Activated B cell treated with CpG ODN at 0.5 μM for 24 hours (primary cell): ENCODE data around the gene OS9. TPM values are rescaled to one million over a fixed set of nuclear protein-coding genes. Genes with fewer than 3 reads are reported as not detected.
"Not testable (repeated sequence)": the region's sequence is repeated elsewhere in the genome, so short reads cannot be mapped to it uniquely, and the experiment has no call there.

Experiments used
- ATAC-seq: fragments of 200-7000 bp; cut with Tn5 transposase; one replicate; pipeline ENCODE4 v1.10.0; 2021; ENCODE audit warnings: low read depth, mild to moderate bottlenecking, moderate library complexity
- CTCF ChIA-PET: fragments of 350-600 bp; sonication (Branson Sonifier 250); formaldehyde crosslinking; loops from one replicate; lab custom pipeline; 2021; ENCODE audit warnings: antibody characterized with exemption; lab: Charles Lee
- POLR2A ChIA-PET: fragments of 350-600 bp; sonication (Branson Sonifier 250); formaldehyde crosslinking; loops from one replicate; lab custom pipeline; 2021; ENCODE audit warnings: antibody characterized with exemption; lab: Charles Lee
- DNase-seq: peaks from one replicate; pipeline ENCODE4 v3.0.0; 2022
- H3K27ac Mint-ChIP-seq: one replicate; pipeline ENCODE4 v1.8.0; 2020; ENCODE audit warnings: mixed read lengths
- H3K27me3 Mint-ChIP-seq: one replicate; pipeline ENCODE4 v1.8.0; 2021; ENCODE audit warnings: mixed read lengths
- H3K36me3 Mint-ChIP-seq: one replicate; pipeline ENCODE4 v1.8.0; 2021; ENCODE audit warnings: low read depth, mixed read lengths
- H3K4me1 Mint-ChIP-seq: one replicate; pipeline ENCODE4 v1.8.0; 2021; ENCODE audit warnings: mixed read lengths
- H3K4me3 Mint-ChIP-seq: one replicate; pipeline ENCODE4 v1.8.0; 2020; ENCODE audit warnings: mild to moderate bottlenecking, mixed read lengths
- H3K9me3 Mint-ChIP-seq: one replicate; pipeline ENCODE4 v1.8.0; 2020; ENCODE audit warnings: mixed read lengths
- CTCF ChIP-seq: fragments of 200-600 bp; IDR thresholded peaks from one replicate; pipeline ENCODE4 v1.8.0; 2022; ENCODE audit warnings: antibody characterized with exemption, mild to moderate bottlenecking
- intact Hi-C: fragments of 100-400 bp; cut with micrococcal nuclease; formaldehyde crosslinking; loops from one replicate; pipeline ENCODE4 v1.15.1; 2024
- total RNA-seq: library from RNA; stranded (reverse); gene quantifications from 2 replicates; pipeline ENCODE4 v1.2.3, GENCODE V29; 2022

The OS9 gene
- total RNA-seq, 1 donor from 2014 or later: 166 TPM

- TF ChIP-seq CTCF: no peak
- Mint-ChIP-seq H3K9me3 (no peaks in the 10 kb centered on the region), H3K4me1 (peaks cover 12% of the 10 kb centered on the region), H3K36me3 (peaks cover 77% of the 10 kb centered on the region), H3K27ac (no peak overlapping the region), H3K27me3 (no peaks in the 10 kb centered on the region), H3K4me3 (no peak overlapping the region)
- POLR2A ChIA-PET: no interaction called here
- intact Hi-C loops: no loop called here
- ATAC-seq (no peak), DNase-seq (no peak)
- CTCF ChIA-PET: no interaction called here
Observed at GRCh38 chr12:57717846-57718640, 24.1 kb downstream of the OS9 start.

GRCh38 chr12:57718641-57719528 lies 25.0 kb downstream of the OS9 start:
- ChIA-PET POLR2A (interaction anchor here (0.5 kb wide), 1 partner anchor 75 kb away, joined by 3 read pairs; no protein-coding TSS in a partner anchor), CTCF (no interaction called here)
- H3K4me3 Mint-ChIP-seq: no peak overlapping the region
- no peak for TF ChIP-seq CTCF
- no peaks in the 10 kb centered on the region for H3K27me3 Mint-ChIP-seq
- no peaks in the 10 kb centered on the region for H3K9me3 Mint-ChIP-seq
- ATAC-seq (no peak), DNase-seq (no peak)
- H3K4me1 Mint-ChIP-seq: peaks cover 12% of the 10 kb centered on the region
- intact Hi-C loops: no loop called here
- no peak overlapping the region for H3K27ac Mint-ChIP-seq
- peaks cover 71% of the 10 kb centered on the region for H3K36me3 Mint-ChIP-seq

- H3K4me3 Mint-ChIP-seq: no peak overlapping the region
- CTCF ChIA-PET: no interaction called here
- no peak for ATAC-seq
- H3K27ac Mint-ChIP-seq: no peak overlapping the region
- no peak for TF ChIP-seq CTCF
- DNase-seq: no peak
- H3K27me3 Mint-ChIP-seq: no peaks in the 10 kb centered on the region
- no peaks in the 10 kb centered on the region for H3K9me3 Mint-ChIP-seq
- H3K36me3 Mint-ChIP-seq: peaks cover 68% of the 10 kb centered on the region
- intact Hi-C loops: loop anchor here (2.0 kb wide), 1 partner anchor 23 kb away; no protein-coding TSS in a partner anchor
- H3K4me1 Mint-ChIP-seq: peaks cover 16% of the 10 kb centered on the region
- POLR2A ChIA-PET: interaction anchor here (0.5 kb wide), 1 partner anchor 76 kb away, joined by 3 read pairs; no protein-coding TSS in a partner anchor
Observed at GRCh38 chr12:57719777-57720605, 26.1 kb downstream of the OS9 start.

GRCh38 chr12:57720606-57721595 lies 27.0 kb downstream of the OS9 start:
- CTCF ChIA-PET: no interaction called here
- no peak for TF ChIP-seq CTCF
- ATAC-seq (no peak), DNase-seq (no peak)
- Mint-ChIP-seq H3K27ac (no peak overlapping the region), H3K36me3 (peaks cover 63% of the 10 kb centered on the region), H3K9me3 (no peaks in the 10 kb centered on the region), H3K27me3 (no peaks in the 10 kb centered on the region), H3K4me3 (no peak overlapping the region), H3K4me1 (peaks cover 15% of the 10 kb centered on the region)
- intact Hi-C loops: loop anchor here (2.0 kb wide), 1 partner anchor 22 kb away; no protein-coding TSS in a partner anchor
- POLR2A ChIA-PET: no interaction called here

GRCh38 chr12:57721846-57722608 lies 28.1 kb downstream of the OS9 start:
- Mint-ChIP-seq H3K4me1 (peaks cover 12% of the 10 kb centered on the region), H3K36me3 (peaks cover 58% of the 10 kb centered on the region)
- H3K27ac Mint-ChIP-seq, CTCF ChIA-PET, DNase-seq, H3K4me3 Mint-ChIP-seq, ATAC-seq, H3K9me3 Mint-ChIP-seq, H3K27me3 Mint-ChIP-seq: not testable (repeated sequence)
- intact Hi-C loops: loop anchor here (2.0 kb wide), 1 partner anchor 21 kb away; no protein-coding TSS in a partner anchor
- POLR2A ChIA-PET: interaction anchor here (0.7 to 1.2 kb wide), 2 partner anchors 9 to 117 kb away, joined by 5 to 7 read pairs; partner anchors contain the start of gene DTX3
